ENCODE measurements around the gene EEF1AKMT4.

The EEF1AKMT4 gene

GRCh38 chr3:184259878-184260723 lies 10.6 kb downstream of the EEF1AKMT4 start:
- H3K4me3 ChIP-seq (ENCODE audit: low read depth, low read length) = peak overlapping the region; percentile 75
- no peaks in the 10 kb centered on the region for H3K36me3 ChIP-seq
- no peaks in the 10 kb centered on the region for H3K9me3 ChIP-seq (ENCODE audit: severe bottlenecking)
- TF ChIP-seq CTCF (IDR thresholded peaks at IDR 0.05; ENCODE audit: low read depth, low read length) = no peak
- no peak overlapping the region for H3K27ac ChIP-seq
- peaks cover 30% of the 10 kb centered on the region for H3K27me3 ChIP-seq (ENCODE audit: insufficient read depth, low read depth, severe bottlenecking)
- no peak for DNase-seq

GRCh38 chr3:184260724-184261269 lies 11.3 kb downstream of the EEF1AKMT4 start:
- DNase-seq = no peak
- H3K36me3 ChIP-seq = no peaks in the 10 kb centered on the region
- no peaks in the 10 kb centered on the region for H3K9me3 ChIP-seq (ENCODE audit: severe bottlenecking)
- peak overlapping the region; percentile 75 for H3K4me3 ChIP-seq (ENCODE audit: low read depth, low read length)
- H3K27me3 ChIP-seq (ENCODE audit: insufficient read depth, low read depth, severe bottlenecking) = peaks cover 30% of the 10 kb centered on the region
- H3K27ac ChIP-seq = 0 out of 2 replicates have a peak overlapping the region, but pooled peaks have one; percentile 43
- TF ChIP-seq CTCF (IDR thresholded peaks at IDR 0.05; ENCODE audit: low read depth, low read length) = no peak

GRCh38 chr3:184261270-184261853 lies 11.9 kb downstream of the EEF1AKMT4 start, which contains the start of gene CAMK2N2:
TSS of gene CAMK2N2 (minus strand) at chr3:184261553. CDS start at chr3:184261285, 268 bp downstream.
- Histone ChIP-seq H3K27me3 (ENCODE audit: insufficient read depth, low read depth, severe bottlenecking) (peaks cover 30% of the 10 kb centered on the region), H3K4me3 (ENCODE audit: low read depth, low read length) (peak within 1 kb of the TSS; percentile 75), H3K36me3 (no peaks in the 10 kb centered on the region), H3K9me3 (ENCODE audit: severe bottlenecking) (no peaks in the 10 kb centered on the region), H3K27ac (peak within 1 kb of the TSS; percentile 58)
- no peak for TF ChIP-seq CTCF (IDR thresholded peaks at IDR 0.05; ENCODE audit: low read depth, low read length)
- DNase-seq = peak; percentile 95

GRCh38 chr3:184261854-184262763 lies 12.6 kb downstream of the EEF1AKMT4 start:
- Histone ChIP-seq H3K27me3 (ENCODE audit: insufficient read depth, low read depth, severe bottlenecking) (peaks cover 30% of the 10 kb centered on the region), H3K27ac (peak overlapping the region; percentile 58)
- DNase-seq = peak; percentile 53

More at GRCh38 chr3:184261854-184262763, 12.6 kb downstream of the EEF1AKMT4 start:
- TF ChIP-seq CTCF (IDR thresholded peaks at IDR 0.05; ENCODE audit: low read depth, low read length) = no peak
- Histone ChIP-seq H3K9me3 (ENCODE audit: severe bottlenecking) (peaks cover under 1% of the 10 kb centered on the region), H3K36me3 (no peaks in the 10 kb centered on the region), H3K4me3 (ENCODE audit: low read depth, low read length) (peak overlapping the region; percentile 49)

Measured in WERI-Rb-1 (cell line).